ENCODE measurements around the gene MYADML2. TPM values are rescaled to one million over a fixed set of nuclear protein-coding genes. Genes with fewer than 3 reads are reported as not detected.

MYADML2 gene
- total and polyA plus RNA-seq, 2 of the 8 experiments (the other 6 are each of a cell fraction or from before 2014, with no cell fraction given) = 0.26 to 0.47 TPM

- no peak for TF ChIP-seq SUZ12 (IDR thresholded peaks at IDR 0.05; ENCODE audit: low read length)
- no peak for TF ChIP-seq RXRA (IDR thresholded peaks at IDR 0.05; ENCODE audit: insufficient read depth, low read depth, low read length)
These were observed 19.8 kb downstream of the MYADML2 start (continued) for GRCh38 chr17:81927152-81927652.
